Measurements from ENCODE around the gene L3MBTL2. TPM values are rescaled to one million over a fixed set of nuclear protein-coding genes. Genes with fewer than 3 reads are reported as not detected.
"Not testable (repeated sequence)": the region's sequence is repeated elsewhere in the genome, so short reads cannot be mapped to it uniquely, and the experiment has no call there.

L3MBTL2 gene
- total RNA-seq, 1 donor from 2014 or later = 19.7 TPM

- no peak for DNase-seq
These were observed 36.1 kb downstream of the L3MBTL2 start for GRCh38 chr22:41241133-41241676.

- no peak for DNase-seq
These were observed 37.4 kb downstream of the L3MBTL2 start for GRCh38 chr22:41242396-41243117.

GRCh38 chr22:41243361-41243760 lies 38.2 kb downstream of the L3MBTL2 start:
- no peak for DNase-seq

- no peak for DNase-seq
These were observed 40.9 kb downstream of the L3MBTL2 start for GRCh38 chr22:41245917-41246499.

- no peak for DNase-seq
These were observed 42.6 kb downstream of the L3MBTL2 start for GRCh38 chr22:41247703-41248102.

GRCh38 chr22:41248314-41248713 lies 43.2 kb downstream of the L3MBTL2 start:
- no peak for DNase-seq

GRCh38 chr22:41248758-41249157 lies 43.6 kb downstream of the L3MBTL2 start:
- DNase-seq = no peak

- DNase-seq = no peak
These were observed 44.3 kb downstream of the L3MBTL2 start for GRCh38 chr22:41249442-41249841.

GRCh38 chr22:41250127-41250526 lies 45.0 kb downstream of the L3MBTL2 start:
- DNase-seq = no peak

- DNase-seq = no peak
These were observed 47.3 kb downstream of the L3MBTL2 start for GRCh38 chr22:41252365-41252764.

- no peak for DNase-seq
These were observed 49.1 kb downstream of the L3MBTL2 start for GRCh38 chr22:41254230-41254629.

- no peak for DNase-seq
These were observed 51.4 kb downstream of the L3MBTL2 start for GRCh38 chr22:41256254-41257253.

- no peak for DNase-seq
These were observed 52.6 kb downstream of the L3MBTL2 start for GRCh38 chr22:41257696-41258095.

- DNase-seq = not testable (repeated sequence)
These were observed 54.6 kb downstream of the L3MBTL2 start for GRCh38 chr22:41259756-41260155.

GRCh38 chr22:41260871-41261270 lies 55.8 kb downstream of the L3MBTL2 start:
- no peak for DNase-seq

- no peak for DNase-seq
These were observed 56.6 kb downstream of the L3MBTL2 start for GRCh38 chr22:41261541-41262249.

- no peak for DNase-seq
These were observed 57.2 kb downstream of the L3MBTL2 start for GRCh38 chr22:41262250-41262765.

- DNase-seq = no peak
These were observed 58.6 kb downstream of the L3MBTL2 start for GRCh38 chr22:41263704-41264103.

GRCh38 chr22:41264408-41264941 lies 59.4 kb downstream of the L3MBTL2 start:
- peak; percentile 81 for DNase-seq

- DNase-seq = no peak
These were observed 62.8 kb downstream of the L3MBTL2 start for GRCh38 chr22:41267958-41268357.

GRCh38 chr22:41271787-41272186 lies 66.7 kb downstream of the L3MBTL2 start:
- DNase-seq = no peak
